Mesothelial cell of epicardium (in vitro differentiated cells): ENCODE data around the gene USP20. TPM values are rescaled to one million over a fixed set of nuclear protein-coding genes. Genes with fewer than 3 reads are reported as not detected.
A peak's percentile ranks its signal among the peaks of the same experiment; 100 is the strongest.

Experiments used
- DNase-seq, 2 experiments: peaks; one replicate each; pipeline ENCODE4 v3.0.0; 2021; ENCODE audit warnings: low spot score in 2 of 2; ENCODE audit not compliant: unreplicated experiment in 2 of 2
- H3K27ac Mint-ChIP-seq: 2 replicates; pipeline ENCODE4 v1.8.0; 2021; ENCODE audit warnings: mixed read lengths
- H3K27me3 Mint-ChIP-seq: 2 replicates; pipeline ENCODE4 v1.8.0; 2021; ENCODE audit warnings: low read depth, mixed read lengths
- H3K36me3 Mint-ChIP-seq: 2 replicates; pipeline ENCODE4 v1.8.0; 2021; ENCODE audit warnings: mixed read lengths
- H3K4me1 Mint-ChIP-seq: 2 replicates; pipeline ENCODE4 v1.8.0; 2021; ENCODE audit warnings: mixed read lengths
- H3K4me3 Mint-ChIP-seq: 2 replicates; pipeline ENCODE4 v1.8.0; 2021; ENCODE audit warnings: mild to moderate bottlenecking, moderate library complexity, mixed read lengths
- H3K9me3 Mint-ChIP-seq: 2 replicates; pipeline ENCODE4 v1.8.0; 2021; ENCODE audit warnings: mixed read lengths
- total RNA-seq: library from RNA; stranded (reverse); gene quantifications from 3 replicates; pipeline ENCODE4 v1.2.1, GENCODE V29; 2021
- TF ChIP-seq, protein P1 (sequence below): fragments of 200-600 bp; sonication (generic); IDR thresholded peaks from one replicate; pipeline ENCODE4 v1.5.0; 2021; ENCODE audit warnings: antibody characterized with exemption; ENCODE audit not compliant: unreplicated experiment

USP20 gene
- total RNA-seq, 1 donor from 2014 or later: 47.7 TPM

DNA sequence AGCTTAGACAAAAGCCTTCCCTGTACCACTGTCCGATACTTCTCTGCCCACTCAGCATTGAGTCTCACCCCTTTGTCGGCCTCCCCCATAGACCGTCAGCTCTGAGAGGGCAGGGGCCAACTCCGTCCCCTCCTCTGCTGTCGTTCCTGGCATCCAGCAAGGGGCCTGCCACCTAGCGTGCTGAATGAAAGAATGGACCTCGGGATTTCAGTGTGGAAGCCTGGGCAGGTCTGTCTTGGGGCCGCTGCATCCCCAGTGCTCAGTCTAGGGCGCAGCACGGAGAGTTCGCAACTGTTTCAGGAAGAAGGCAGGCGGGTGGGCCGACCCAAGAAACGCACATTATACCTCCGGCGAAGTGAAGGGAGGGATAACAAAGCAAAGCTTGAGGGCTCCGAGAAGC is 33.8 kb upstream of the USP20 start:
- H3K4me1 Mint-ChIP-seq: peaks cover 7% of the 10 kb centered on the region
- DNase-seq: no peak
- peaks cover under 1% of the 10 kb centered on the region for H3K27me3 Mint-ChIP-seq
- peak overlapping the region; percentile 49 for H3K4me3 Mint-ChIP-seq
- TF ChIP-seq, protein P1, sequence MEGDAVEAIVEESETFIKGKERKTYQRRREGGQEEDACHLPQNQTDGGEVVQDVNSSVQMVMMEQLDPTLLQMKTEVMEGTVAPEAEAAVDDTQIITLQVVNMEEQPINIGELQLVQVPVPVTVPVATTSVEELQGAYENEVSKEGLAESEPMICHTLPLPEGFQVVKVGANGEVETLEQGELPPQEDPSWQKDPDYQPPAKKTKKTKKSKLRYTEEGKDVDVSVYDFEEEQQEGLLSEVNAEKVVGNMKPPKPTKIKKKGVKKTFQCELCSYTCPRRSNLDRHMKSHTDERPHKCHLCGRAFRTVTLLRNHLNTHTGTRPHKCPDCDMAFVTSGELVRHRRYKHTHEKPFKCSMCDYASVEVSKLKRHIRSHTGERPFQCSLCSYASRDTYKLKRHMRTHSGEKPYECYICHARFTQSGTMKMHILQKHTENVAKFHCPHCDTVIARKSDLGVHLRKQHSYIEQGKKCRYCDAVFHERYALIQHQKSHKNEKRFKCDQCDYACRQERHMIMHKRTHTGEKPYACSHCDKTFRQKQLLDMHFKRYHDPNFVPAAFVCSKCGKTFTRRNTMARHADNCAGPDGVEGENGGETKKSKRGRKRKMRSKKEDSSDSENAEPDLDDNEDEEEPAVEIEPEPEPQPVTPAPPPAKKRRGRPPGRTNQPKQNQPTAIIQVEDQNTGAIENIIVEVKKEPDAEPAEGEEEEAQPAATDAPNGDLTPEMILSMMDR: no peak
- H3K9me3 Mint-ChIP-seq: no peaks in the 10 kb centered on the region
- H3K27ac Mint-ChIP-seq: peak overlapping the region; percentile 57
- peaks cover 6% of the 10 kb centered on the region for H3K36me3 Mint-ChIP-seq

DNA sequence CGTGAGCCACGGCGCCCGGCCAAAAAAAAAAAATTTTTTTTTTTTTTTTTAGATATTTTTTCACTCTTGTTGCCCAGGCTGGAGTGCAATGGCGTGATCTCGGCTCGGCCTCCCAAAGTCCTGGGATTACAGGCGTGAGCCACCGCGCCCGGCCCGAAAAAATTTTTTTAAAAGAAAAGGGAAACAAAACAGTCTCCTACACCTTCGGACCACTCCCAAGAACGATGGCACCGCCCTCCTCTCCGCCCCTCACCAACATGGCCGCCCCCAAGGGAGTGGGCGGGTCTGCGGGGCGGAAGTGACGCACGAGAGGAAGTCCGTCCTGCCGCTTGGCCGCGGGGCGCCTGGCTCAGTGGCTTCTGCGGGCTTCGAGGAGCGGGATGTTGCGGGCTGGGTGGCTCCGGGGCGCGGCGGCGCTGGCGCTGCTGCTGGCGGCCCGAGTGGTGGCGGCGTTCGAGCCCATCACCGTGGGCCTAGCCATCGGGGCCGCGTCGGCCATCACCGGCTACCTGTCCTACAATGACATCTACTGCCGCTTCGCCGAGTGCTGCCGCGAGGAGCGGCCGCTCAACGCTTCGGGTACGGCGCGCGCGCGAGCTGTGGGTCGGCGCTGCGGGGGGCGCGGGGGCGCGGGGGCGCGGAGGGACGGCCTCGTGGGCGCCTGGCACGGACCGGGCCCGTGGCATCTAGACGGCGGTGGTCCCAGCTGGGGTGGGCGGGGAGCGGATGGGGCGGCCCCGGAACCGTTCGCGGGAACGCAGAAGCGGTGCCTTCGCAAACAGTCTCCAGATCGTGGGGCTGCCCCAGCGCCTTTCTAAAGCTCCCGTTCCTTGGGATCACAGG is 32.2 kb upstream of the USP20 start, which contains the start of gene TOR1B:
Gene TOR1B (plus strand): TSS at position 352 of the 843 bp plus-strand sequence. CDS start 29 bp downstream, at position 381.
- DNase-seq: peak; percentile 91 to 95
- TF ChIP-seq, protein P1: no peak
- Mint-ChIP-seq H3K27me3 (no peaks in the 10 kb centered on the region), H3K4me3 (peak within 1 kb of the TSS; percentile 79), H3K4me1 (peaks cover 7% of the 10 kb centered on the region), H3K9me3 (no peaks in the 10 kb centered on the region), H3K36me3 (peaks cover 13% of the 10 kb centered on the region), H3K27ac (peak within 1 kb of the TSS; percentile 90)

DNA sequence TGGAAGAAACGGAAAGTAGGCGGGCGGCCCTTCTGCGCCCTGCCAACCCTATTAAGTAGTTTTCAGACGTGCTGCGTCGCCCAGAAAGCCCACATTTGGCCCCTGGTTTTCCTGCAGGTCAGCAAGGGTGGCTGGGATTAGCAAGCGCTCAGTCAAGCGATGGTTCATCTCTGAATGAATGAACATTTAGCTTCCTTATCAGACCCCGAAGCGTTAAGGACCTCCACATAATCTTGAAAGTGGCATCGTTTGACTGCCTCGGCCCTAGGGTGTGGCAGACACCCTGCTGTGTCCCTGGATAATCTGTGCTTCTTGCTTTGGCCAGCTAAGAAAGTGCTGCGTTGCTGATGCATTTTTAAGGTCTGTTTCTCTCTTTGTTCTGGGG is 31.6 kb upstream of the USP20 start:
- DNase-seq: no peak
- TF ChIP-seq, protein P1: no peak
- Mint-ChIP-seq H3K4me1 (peaks cover 7% of the 10 kb centered on the region), H3K4me3 (peak overlapping the region; percentile 79), H3K27ac (peak overlapping the region; percentile 56), H3K27me3 (no peaks in the 10 kb centered on the region), H3K9me3 (no peaks in the 10 kb centered on the region), H3K36me3 (peaks cover 13% of the 10 kb centered on the region)

DNA sequence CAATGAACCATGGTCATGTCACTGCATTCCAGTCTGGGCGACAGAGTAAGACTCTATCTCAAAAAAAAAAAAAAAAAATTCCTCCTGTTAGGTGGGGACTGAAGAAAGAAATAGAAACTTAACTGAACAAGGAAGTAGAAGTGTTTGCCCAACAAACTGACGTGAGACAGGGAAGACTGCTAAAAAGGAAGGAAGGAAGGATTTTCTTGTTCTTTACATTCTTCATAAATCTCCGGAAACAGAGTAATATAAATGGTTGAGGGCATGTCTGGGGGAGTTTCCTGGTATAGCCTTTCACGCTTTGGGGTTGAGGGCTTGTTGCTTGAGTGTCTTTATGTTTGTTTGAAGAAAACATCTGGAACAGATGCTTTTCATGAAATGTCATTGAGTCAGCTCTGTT is 29.2 kb upstream of the USP20 start:
- Mint-ChIP-seq H3K27me3 (no peaks in the 10 kb centered on the region), H3K4me3 (no peak overlapping the region), H3K9me3 (no peaks in the 10 kb centered on the region), H3K27ac (no peak overlapping the region), H3K36me3 (peaks cover 26% of the 10 kb centered on the region), H3K4me1 (peaks cover 7% of the 10 kb centered on the region)
- no peak for DNase-seq
- TF ChIP-seq, protein P1: no peak

DNA sequence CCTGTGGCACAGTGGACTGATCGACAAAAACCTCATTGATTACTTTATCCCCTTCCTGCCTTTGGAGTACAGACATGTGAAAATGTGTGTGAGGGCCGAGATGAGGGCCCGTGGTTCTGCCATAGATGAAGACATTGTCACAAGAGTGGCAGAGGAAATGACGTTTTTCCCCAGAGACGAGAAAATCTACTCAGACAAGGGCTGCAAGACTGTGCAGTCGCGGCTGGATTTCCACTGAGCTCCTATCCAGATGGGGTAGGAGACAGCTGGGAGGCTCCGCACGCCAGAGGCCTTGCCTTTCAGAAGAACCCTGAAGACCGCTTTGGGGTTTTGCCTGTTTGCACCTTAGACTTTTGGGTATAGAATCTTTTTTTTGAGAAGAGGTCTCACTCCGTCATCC is 25.9 kb upstream of the USP20 start:
- H3K9me3 Mint-ChIP-seq: no peaks in the 10 kb centered on the region
- no peak overlapping the region for H3K27ac Mint-ChIP-seq
- DNase-seq: no peak
- TF ChIP-seq, protein P1: no peak
- H3K4me1 Mint-ChIP-seq: peaks cover under 1% of the 10 kb centered on the region
- H3K36me3 Mint-ChIP-seq: peaks cover 32% of the 10 kb centered on the region
- H3K4me3 Mint-ChIP-seq: no peak overlapping the region
- H3K27me3 Mint-ChIP-seq: no peaks in the 10 kb centered on the region
